CD14-positive monocyte (primary cell): ENCODE results near the gene SLC38A3. TPM values are rescaled to one million over a fixed set of nuclear protein-coding genes. Genes with fewer than 3 reads are reported as not detected.

Experiments used
- DNase-seq, 3 donors: peaks; one replicate each; pipeline ENCODE4 v3.0.0-alpha.2; 2011 to 2022
- H2AFZ ChIP-seq: 2 replicates; pipeline ENCODE4 v1.6.0; 2012; ENCODE audit warnings: mild to moderate bottlenecking, low read depth, low read length, inconsistent platforms; ENCODE audit not compliant: insufficient read depth, poor library complexity, severe bottlenecking
- H3K27ac ChIP-seq, 2 donors: 1 replicate in 1 of 2; 2 replicates in 1 of 2; pipeline ENCODE4 v1.5.1; 2012 to 2013; ENCODE audit warnings: low read length in 2 of 2, control low read depth in 1 of 2, inconsistent platforms in 1 of 2, low read depth in 1 of 2, mild to moderate bottlenecking in 1 of 2
- H3K27me3 ChIP-seq, 2 donors: one replicate each; pipeline versions ENCODE4 v1.6.0 to v1.6.1; 2011 to 2013; ENCODE audit warnings: low read length in 2 of 2; ENCODE audit not compliant: control insufficient read depth in 2 of 2, insufficient read depth in 2 of 2
- H3K36me3 ChIP-seq, 2 donors: replicated peaks in 1 of 2; 1 replicate in 1 of 2; 2 replicates in 1 of 2; pipeline versions ENCODE4 v1.5.1 to v1.6.1; 2012 to 2013; ENCODE audit warnings: low read length in 2 of 2, control low read depth in 1 of 2, inconsistent platforms in 1 of 2, mild to moderate bottlenecking in 1 of 2; ENCODE audit not compliant: insufficient read depth in 2 of 2, control insufficient read depth in 1 of 2
- H3K4me1 ChIP-seq, 2 donors: 1 replicate in 1 of 2; 2 replicates in 1 of 2; pipeline versions ENCODE4 v1.5.1 to v1.6.1; 2012 to 2013; ENCODE audit warnings: low read length in 2 of 2, control low read depth in 1 of 2, inconsistent platforms in 1 of 2, mild to moderate bottlenecking in 1 of 2, moderate library complexity in 1 of 2; ENCODE audit not compliant: insufficient read depth in 2 of 2, control insufficient read depth in 1 of 2
- H3K4me2 ChIP-seq: replicated peaks from 2 replicates; pipeline ENCODE3; 2012; ENCODE audit warnings: low read length, moderate library complexity, mild to moderate bottlenecking; ENCODE audit not compliant: poor library complexity, severe bottlenecking; ENCODE audit errors: extremely low read depth
- H3K4me3 ChIP-seq, 3 experiments: fragments of 200-600 bp in 1 of 3; sonication (generic) in 1 of 3; replicated peaks in 1 of 3; 1 replicate in 2 of 3; 2 replicates in 1 of 3; pipeline ENCODE4 v1.5.1; 2011 to 2013; ENCODE audit warnings: low read length in 3 of 3, mild to moderate bottlenecking in 3 of 3, control low read depth in 2 of 3, low read depth in 2 of 3, inconsistent platforms in 1 of 3, moderate library complexity in 1 of 3
- H3K79me2 ChIP-seq: 2 replicates; pipeline ENCODE4 v1.6.0; 2012; ENCODE audit warnings: mild to moderate bottlenecking, control low read depth, inconsistent platforms, low read length, moderate library complexity; ENCODE audit not compliant: insufficient read depth
- H3K9ac ChIP-seq: 2 replicates; pipeline ENCODE4 v1.6.0; 2017; ENCODE audit warnings: low read length, mild to moderate bottlenecking; ENCODE audit not compliant: insufficient read depth, poor library complexity, severe bottlenecking
- H3K9me3 ChIP-seq, 2 donors: replicated peaks in 1 of 2; 1 replicate in 1 of 2; 2 replicates in 1 of 2; pipeline versions ENCODE4 v1.5.1 to v1.6.1; 2012 to 2013; ENCODE audit warnings: low read length in 2 of 2, control low read depth in 1 of 2; ENCODE audit not compliant: control insufficient read depth in 1 of 2, insufficient read depth in 1 of 2
- H4K20me1 ChIP-seq: 2 replicates; pipeline ENCODE4 v1.6.0; 2012; ENCODE audit warnings: mild to moderate bottlenecking, low read length, control low read depth, moderate library complexity; ENCODE audit not compliant: insufficient read depth
- H3K27ac Mint-ChIP-seq, 7 donors: one replicate each; pipeline ENCODE4 v1.8.0; 2020; ENCODE audit warnings: mild to moderate bottlenecking in 7 of 7, mixed read lengths in 7 of 7, moderate library complexity in 6 of 7, inconsistent platforms in 2 of 7
- H3K27me3 Mint-ChIP-seq, 3 donors: one replicate each; pipeline ENCODE4 v1.8.0; 2021 to 2022; ENCODE audit warnings: low read depth in 3 of 3, mild to moderate bottlenecking in 3 of 3, mixed read lengths in 3 of 3, moderate library complexity in 3 of 3, inconsistent platforms in 1 of 3
- H3K36me3 Mint-ChIP-seq, 2 donors: one replicate each; pipeline ENCODE4 v1.8.0; 2020; ENCODE audit warnings: mixed read lengths in 2 of 2, inconsistent platforms in 1 of 2, mild to moderate bottlenecking in 1 of 2
- H3K4me1 Mint-ChIP-seq: one replicate; pipeline ENCODE4 v1.8.0; 2020; ENCODE audit warnings: mild to moderate bottlenecking, mixed read lengths
- H3K4me3 Mint-ChIP-seq, 2 donors: one replicate each; pipeline ENCODE4 v1.8.0; 2020; ENCODE audit warnings: mild to moderate bottlenecking in 2 of 2, mixed read lengths in 2 of 2, moderate library complexity in 1 of 2
- H3K9me3 Mint-ChIP-seq, 7 donors: one replicate each; pipeline ENCODE4 v1.8.0; 2020 to 2022; ENCODE audit warnings: mixed read lengths in 7 of 7, mild to moderate bottlenecking in 6 of 7, moderate library complexity in 6 of 7, inconsistent platforms in 2 of 7
- CTCF ChIP-seq: fragments of 200-600 bp; IDR thresholded peaks from one replicate; pipeline ENCODE4 v1.8.0; 2022; ENCODE audit warnings: antibody characterized with exemption, mild to moderate bottlenecking
- WGBS: methylation state at CpG from one replicate; pipeline ENCODE4 v1.1.5; 2013; ENCODE audit warnings: missing lambda C conversion rate; ENCODE audit not compliant: insufficient coverage; 5-methylcytosine and 5-hydroxymethylcytosine counted together
- intact Hi-C, 2 donors: fragments of 100-400 bp; cut with micrococcal nuclease; formaldehyde crosslinking; loops; one replicate each; pipeline versions ENCODE4 v1.15.0 to v1.15.1; 2023
- polyA plus RNA-seq, 3 donors: library from polyadenylated mRNA; depleted of rRNA in 1 of 3; unstranded in 2 of 3; stranded (reverse) in 1 of 3; fragments of 300-500 nt in 2 of 3; fragments of >200 nt in 1 of 3; fragmentation: Illumina TruSeq in 2 of 3; gene quantifications; 1 replicate in 2 of 3; 2 replicates in 1 of 3; pipeline ENCODE4 v1.2.3, GENCODE V29; 2012 to 2021

SLC38A3 gene
- polyA plus RNA-seq, 3 donors = not detected

- Mint-ChIP-seq H3K36me3 (no peaks in the 10 kb centered on the region), H3K4me3 (peak overlapping the region in 1 of 2 donors; percentile 53), H3K9me3 (peaks cover 0 to 11% (median 5%) of the 10 kb centered on the region in 7 donors), H3K27me3 (peaks cover 41 to 53% (median 50%) of the 10 kb centered on the region in 3 donors), H3K27ac (no peak overlapping the region), H3K4me1 (peaks cover 27% of the 10 kb centered on the region)
- H3K4me3 ChIP-seq = no peak overlapping the region
- WGBS = 23% methylated on average over 33 of the region's 34 CpGs
- no peaks in the 10 kb centered on the region for H3K79me2 ChIP-seq
- H3K27ac ChIP-seq = no peak overlapping the region
- H3K9ac ChIP-seq = no peak overlapping the region
- peaks cover 0 to 10% of the 10 kb centered on the region in 2 donors for H3K9me3 ChIP-seq
- no peak overlapping the region for H2AFZ ChIP-seq
- peaks cover 15 to 37% of the 10 kb centered on the region in 2 donors for H3K27me3 ChIP-seq
- no peaks in the 10 kb centered on the region for H4K20me1 ChIP-seq
- intact Hi-C loops = loop anchor here in 1 of 2 donors (1.0 kb wide), 1 partner anchor 78 kb away; no protein-coding TSS in a partner anchor
- H3K4me1 ChIP-seq = peaks cover 25 to 37% of the 10 kb centered on the region in 2 donors
- TF ChIP-seq CTCF = no peak
- no peaks in the 10 kb centered on the region for H3K36me3 ChIP-seq
- no peak overlapping the region for H3K4me2 ChIP-seq
- no peak for DNase-seq
Measured at GRCh38 chr3:50193746-50194127, 11.3 kb upstream of the SLC38A3 start.

GRCh38 chr3:50194128-50194902 lies 10.8 kb upstream of the SLC38A3 start:
- Mint-ChIP-seq H3K36me3 (no peaks in the 10 kb centered on the region), H3K4me1 (peaks cover 27% of the 10 kb centered on the region), H3K27ac (peak overlapping the region in 2 of 7 donors; percentile 41 to 63), H3K9me3 (peaks cover 0 to 11% (median 5%) of the 10 kb centered on the region in 7 donors), H3K27me3 (peaks cover 46 to 53% (median 53%) of the 10 kb centered on the region in 3 donors), H3K4me3 (peak overlapping the region in 1 of 2 donors; percentile 85)
- Histone ChIP-seq H3K36me3 (no peaks in the 10 kb centered on the region), H3K4me1 (peaks cover 25 to 37% of the 10 kb centered on the region in 2 donors), H3K9me3 (peaks cover 0 to 10% of the 10 kb centered on the region in 2 donors), H3K79me2 (no peaks in the 10 kb centered on the region), H4K20me1 (no peaks in the 10 kb centered on the region), H3K4me3 (peak overlapping the region in 1 of 3 experiments; percentile 28), H2AFZ (no peak overlapping the region), H3K27ac (no peak overlapping the region), H3K27me3 (peaks cover 15 to 40% of the 10 kb centered on the region in 2 donors), H3K9ac (no peak overlapping the region), H3K4me2 (peak overlapping the region; percentile 33)
- 8% methylated on average over 70 of the region's 70 CpGs for WGBS
- DNase-seq = peak; percentile 31 to 52 (median 37)
- peak; percentile 79 for TF ChIP-seq CTCF
- intact Hi-C loops = no loop called here
